Measurements from ENCODE around the gene ENKD1.
A peak's percentile ranks its signal among the peaks of the same experiment; 100 is the strongest.

- TF ChIP-seq CTCF (IDR thresholded peaks at IDR 0.05; ENCODE audit: low read length) (peak; percentile 45), EZH2 (IDR thresholded peaks at IDR 0.05; ENCODE audit: borderline replicate concordance, low read length) (no peak)
Measured at GRCh38 chr16:67613808-67614207, 52.7 kb downstream of the ENKD1 start.
